Measurements from ENCODE around the gene SYNE4. TPM values are rescaled to one million over a fixed set of nuclear protein-coding genes. Genes with fewer than 3 reads are reported as not detected.

The SYNE4 gene
- total RNA-seq, 1 experiment from 2014 or later: 48.5 TPM

DNA sequence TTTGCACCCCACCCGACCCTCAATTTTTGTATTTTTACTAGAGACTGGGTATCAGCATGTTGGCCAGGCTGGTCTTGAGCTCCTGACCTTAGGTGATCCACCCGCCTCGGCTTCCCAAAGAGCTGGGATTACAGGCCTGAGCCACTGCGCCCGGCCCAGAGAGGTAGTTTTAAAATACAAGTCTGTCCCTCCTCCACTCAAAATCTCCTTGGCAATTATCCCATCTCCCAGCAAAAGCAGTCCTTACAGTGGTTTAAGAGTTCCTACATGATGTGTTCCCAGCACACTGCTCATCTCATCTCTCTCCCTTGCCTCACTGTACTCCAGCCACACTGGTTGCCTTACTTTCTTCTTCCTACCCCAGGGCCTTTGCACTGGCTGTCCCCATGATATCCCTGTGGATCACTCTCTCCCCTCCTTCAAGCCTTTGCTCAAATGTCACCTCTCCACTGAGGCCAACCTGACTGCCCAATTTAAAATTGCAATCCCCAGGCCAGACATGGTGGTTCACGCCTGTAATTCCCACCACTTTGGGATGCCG, 48.1 kb downstream of the SYNE4 start:
- POLR2A ChIA-PET: interaction anchor here (0.5 kb wide), 1 partner anchor 47 kb away, joined by 6 read pairs; no protein-coding TSS in a partner anchor

DNA sequence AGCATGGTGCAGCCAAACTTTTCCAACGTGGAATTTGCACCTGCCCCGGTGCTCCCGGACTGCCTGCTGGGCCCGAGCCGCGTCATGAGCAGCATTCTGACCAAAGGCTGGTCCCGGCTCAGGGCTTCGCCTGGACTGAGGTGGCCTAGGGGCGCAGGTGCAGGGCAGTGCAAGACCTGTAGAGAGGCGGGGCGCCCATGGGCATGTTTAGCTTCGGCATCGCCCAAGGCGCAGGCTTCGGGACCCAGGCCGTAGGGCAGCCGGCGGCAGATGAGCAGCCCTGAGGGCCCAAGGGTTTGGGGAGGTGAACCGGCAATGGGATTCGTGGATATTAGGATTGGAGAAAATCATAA, 48.7 kb downstream of the SYNE4 start:
- DNase-seq: no peak
- H3K4me1 ChIP-seq: peaks cover 7% of the 10 kb centered on the region; the same call in 1 of the 2 replicates
- no peaks in the 10 kb centered on the region for H3K36me3 ChIP-seq (ENCODE audit: control insufficient read depth, insufficient read depth, low read length)
- no peaks in the 10 kb centered on the region for H3K9me3 Mint-ChIP-seq (ENCODE audit: unreplicated experiment)
- H3K27me3 Mint-ChIP-seq (ENCODE audit: insufficient read depth, unreplicated experiment): peaks cover 14% of the 10 kb centered on the region
- no peak overlapping the region for H3K4me3 ChIP-seq (ENCODE audit: low read depth, low read length)
- POLR2A ChIA-PET: interaction anchor here (0.5 kb wide), 1 partner anchor 48 kb away, joined by 6 read pairs; no protein-coding TSS in a partner anchor
- H3K27me3 ChIP-seq (replicated peaks; ENCODE audit: control insufficient read depth, insufficient read depth, low read length): no peaks in the 10 kb centered on the region
- no TSS peak for BruUV-seq (replicated peaks)
- no peaks in the 10 kb centered on the region for H3K9me3 ChIP-seq
- no peak overlapping the region for H3K4me3 Mint-ChIP-seq (ENCODE audit: unreplicated experiment)
- CTCF ChIA-PET: no interaction called here
- no peaks in the 10 kb centered on the region for H3K36me3 Mint-ChIP-seq (ENCODE audit: insufficient read depth, unreplicated experiment)
- no peaks in the 10 kb centered on the region for H3K4me1 Mint-ChIP-seq (ENCODE audit: low read depth, unreplicated experiment)
- H3K27ac Mint-ChIP-seq (ENCODE audit: unreplicated experiment): no peak overlapping the region
- intact Hi-C loops (cut with micrococcal nuclease; ENCODE audit: unreplicated experiment): no loop called here
- TF ChIP-seq, protein P1, sequence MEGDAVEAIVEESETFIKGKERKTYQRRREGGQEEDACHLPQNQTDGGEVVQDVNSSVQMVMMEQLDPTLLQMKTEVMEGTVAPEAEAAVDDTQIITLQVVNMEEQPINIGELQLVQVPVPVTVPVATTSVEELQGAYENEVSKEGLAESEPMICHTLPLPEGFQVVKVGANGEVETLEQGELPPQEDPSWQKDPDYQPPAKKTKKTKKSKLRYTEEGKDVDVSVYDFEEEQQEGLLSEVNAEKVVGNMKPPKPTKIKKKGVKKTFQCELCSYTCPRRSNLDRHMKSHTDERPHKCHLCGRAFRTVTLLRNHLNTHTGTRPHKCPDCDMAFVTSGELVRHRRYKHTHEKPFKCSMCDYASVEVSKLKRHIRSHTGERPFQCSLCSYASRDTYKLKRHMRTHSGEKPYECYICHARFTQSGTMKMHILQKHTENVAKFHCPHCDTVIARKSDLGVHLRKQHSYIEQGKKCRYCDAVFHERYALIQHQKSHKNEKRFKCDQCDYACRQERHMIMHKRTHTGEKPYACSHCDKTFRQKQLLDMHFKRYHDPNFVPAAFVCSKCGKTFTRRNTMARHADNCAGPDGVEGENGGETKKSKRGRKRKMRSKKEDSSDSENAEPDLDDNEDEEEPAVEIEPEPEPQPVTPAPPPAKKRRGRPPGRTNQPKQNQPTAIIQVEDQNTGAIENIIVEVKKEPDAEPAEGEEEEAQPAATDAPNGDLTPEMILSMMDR (IDR thresholded peaks at IDR 0.05; ENCODE audit: insufficient read depth in 1 of 2, low read depth in 1 of 2, low read length in 1 of 2, severe bottlenecking in 1 of 2, unreplicated experiment in 1 of 2): no peak

More for the DNA sequence above, 48.1 kb downstream of the SYNE4 start:
- Histone ChIP-seq H3K9me3 (no peaks in the 10 kb centered on the region), H3K4me1 (peaks cover 7% of the 10 kb centered on the region; the same call in 1 of the 2 replicates), H3K4me3 (ENCODE audit: low read depth, low read length) (no peak overlapping the region), H3K36me3 (ENCODE audit: control insufficient read depth, insufficient read depth, low read length) (no peaks in the 10 kb centered on the region), H3K27me3 (replicated peaks; ENCODE audit: control insufficient read depth, insufficient read depth, low read length) (no peaks in the 10 kb centered on the region)
- H3K4me3 Mint-ChIP-seq (ENCODE audit: unreplicated experiment): no peak overlapping the region
- H3K27ac Mint-ChIP-seq (ENCODE audit: unreplicated experiment): no peak overlapping the region
- H3K4me1 Mint-ChIP-seq (ENCODE audit: low read depth, unreplicated experiment): no peaks in the 10 kb centered on the region
- no peaks in the 10 kb centered on the region for H3K36me3 Mint-ChIP-seq (ENCODE audit: insufficient read depth, unreplicated experiment)
- peaks cover 14% of the 10 kb centered on the region for H3K27me3 Mint-ChIP-seq (ENCODE audit: insufficient read depth, unreplicated experiment)
- H3K9me3 Mint-ChIP-seq (ENCODE audit: unreplicated experiment): no peaks in the 10 kb centered on the region
- DNase-seq: no peak
- TF ChIP-seq, protein P1 (IDR thresholded peaks at IDR 0.05; ENCODE audit: insufficient read depth in 1 of 2, low read depth in 1 of 2, low read length in 1 of 2, severe bottlenecking in 1 of 2, unreplicated experiment in 1 of 2): no peak
- CTCF ChIA-PET: no interaction called here
- intact Hi-C loops (cut with micrococcal nuclease; ENCODE audit: unreplicated experiment): no loop called here
- BruUV-seq (replicated peaks): no TSS peak

DNA sequence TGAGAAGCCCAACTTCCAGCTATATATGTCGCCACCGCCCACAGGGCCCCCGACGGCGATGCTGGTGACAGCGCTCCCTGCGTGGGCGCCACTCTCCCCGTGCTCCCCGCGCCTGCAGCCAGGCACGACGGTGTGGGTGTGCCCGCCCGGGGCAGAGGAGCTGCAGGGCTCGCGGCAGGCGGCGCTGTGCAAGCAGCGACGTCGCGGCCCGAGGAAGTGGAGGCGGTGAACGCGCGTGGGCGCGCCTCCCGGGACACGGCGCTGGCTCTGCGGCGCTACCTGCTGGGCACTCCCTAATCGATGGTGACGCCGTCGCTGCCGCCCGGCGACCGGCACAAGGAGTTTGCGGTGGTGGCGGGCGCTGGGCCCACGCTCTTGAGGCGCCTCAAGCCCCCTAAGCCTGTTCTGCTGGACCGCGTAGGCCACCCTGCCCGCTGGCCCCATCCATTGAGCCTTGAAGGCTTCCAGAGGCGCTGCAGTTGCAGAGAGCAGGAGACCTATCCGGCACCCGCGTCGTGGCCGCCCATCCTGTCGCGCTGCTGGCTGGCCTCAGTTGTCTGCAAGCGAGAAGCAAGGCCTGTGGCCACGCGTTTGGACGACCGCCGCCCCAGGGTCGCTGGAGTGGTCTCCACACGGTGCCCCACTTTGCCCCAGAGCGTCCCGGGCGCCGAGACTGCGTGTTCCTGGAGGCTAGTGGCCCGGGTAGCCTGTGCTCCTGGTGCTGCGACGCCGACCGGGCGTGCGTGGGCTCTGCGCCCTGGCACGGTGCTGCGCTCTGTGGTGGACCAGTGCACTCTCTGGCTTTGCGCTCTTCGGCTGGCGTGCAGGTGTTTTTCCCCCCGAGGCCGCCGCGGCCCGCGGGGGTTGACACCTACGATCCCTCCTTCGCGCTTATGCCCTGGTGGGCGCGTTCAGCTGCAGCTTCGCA, 49.3 kb downstream of the SYNE4 start:
- peak in 1 of 2 experiments; percentile 31 for DNase-seq
- Histone ChIP-seq H3K9me3 (no peaks in the 10 kb centered on the region), H3K36me3 (ENCODE audit: control insufficient read depth, insufficient read depth, low read length) (no peaks in the 10 kb centered on the region), H3K4me3 (ENCODE audit: low read depth, low read length) (no peak overlapping the region), H3K27me3 (replicated peaks; ENCODE audit: control insufficient read depth, insufficient read depth, low read length) (no peaks in the 10 kb centered on the region), H3K4me1 (peaks cover 7% of the 10 kb centered on the region; the same call in 1 of the 2 replicates)
- H3K27ac Mint-ChIP-seq (ENCODE audit: unreplicated experiment): no peak overlapping the region
- BruUV-seq (replicated peaks): no TSS peak
- TF ChIP-seq, protein P1 (IDR thresholded peaks at IDR 0.05; ENCODE audit: insufficient read depth in 1 of 2, low read depth in 1 of 2, low read length in 1 of 2, severe bottlenecking in 1 of 2, unreplicated experiment in 1 of 2): peak; percentile 10 to 19
- no peaks in the 10 kb centered on the region for H3K9me3 Mint-ChIP-seq (ENCODE audit: unreplicated experiment)
- H3K36me3 Mint-ChIP-seq (ENCODE audit: insufficient read depth, unreplicated experiment): no peaks in the 10 kb centered on the region
- POLR2A ChIA-PET: no interaction called here
- CTCF ChIA-PET: no interaction called here
- no peak overlapping the region for H3K4me3 Mint-ChIP-seq (ENCODE audit: unreplicated experiment)
- intact Hi-C loops (cut with micrococcal nuclease; ENCODE audit: unreplicated experiment): no loop called here
- H3K4me1 Mint-ChIP-seq (ENCODE audit: low read depth, unreplicated experiment): no peaks in the 10 kb centered on the region
- peaks cover 14% of the 10 kb centered on the region for H3K27me3 Mint-ChIP-seq (ENCODE audit: insufficient read depth, unreplicated experiment)

Measured in Caco-2 (cell line).